SJSA1 (cell line): Measurements from ENCODE around the gene DDRGK1. TPM values are rescaled to one million over a fixed set of nuclear protein-coding genes. Genes with fewer than 3 reads are reported as not detected.

Experiments
- DNase-seq, 2 experiments: peaks; one replicate each; pipeline ENCODE4 v3.0.0-alpha.2; 2015 to 2020; ENCODE audit warnings: low spot score in 2 of 2, low read depth in 1 of 2
- H3K27ac ChIP-seq: fragments of 250-450 bp; sonication (Bioruptor Pico); 2 replicates; pipeline ENCODE4 v1.5.1; 2020; ENCODE audit warnings: mild to moderate bottlenecking, moderate library complexity
- H3K27me3 ChIP-seq: fragments of 250-450 bp; sonication (Bioruptor Pico); replicated peaks from 2 replicates; pipeline ENCODE4 v1.5.1; 2020; ENCODE audit warnings: mild to moderate bottlenecking, moderate library complexity
- H3K36me3 ChIP-seq: fragments of 250-450 bp; sonication (Bioruptor Pico); 2 replicates; pipeline ENCODE4 v1.5.1; 2020; ENCODE audit warnings: mild to moderate bottlenecking
- H3K4me1 ChIP-seq: fragments of 250-450 bp; sonication (Bioruptor Pico); replicated peaks from 2 replicates; pipeline ENCODE4 v1.6.1; 2021; ENCODE audit warnings: mild to moderate bottlenecking
- H3K4me3 ChIP-seq: fragments of 250-450 bp; sonication (Bioruptor Pico); 2 replicates; pipeline ENCODE4 v1.5.1; 2020; ENCODE audit warnings: mild to moderate bottlenecking
- H3K9me3 ChIP-seq: fragments of 250-450 bp; sonication (Bioruptor Pico); replicated peaks from 2 replicates; pipeline ENCODE4 v1.5.1; 2020; ENCODE audit warnings: mild to moderate bottlenecking
- total RNA-seq: library from RNA; depleted of rRNA; stranded (reverse); fragments of >200 nt; shearing (Covaris generic); gene quantifications from 2 replicates; pipeline ENCODE4 v1.2.3, GENCODE V29; 2014

Gene DDRGK1
- total RNA-seq, 1 experiment from 2014 or later: 29.1 TPM

GRCh38 chr20:3239867-3240775 lies 35.6 kb upstream of the DDRGK1 start:
- peak overlapping the region; percentile 47 for H3K4me3 ChIP-seq
- no peaks in the 10 kb centered on the region for H3K36me3 ChIP-seq
- peaks cover 38% of the 10 kb centered on the region for H3K27me3 ChIP-seq
- no peak for DNase-seq
- H3K9me3 ChIP-seq: no peaks in the 10 kb centered on the region; the same call in 1 of the 2 replicates
- peaks cover 20% of the 10 kb centered on the region for H3K4me1 ChIP-seq
- no peak overlapping the region for H3K27ac ChIP-seq

- no peaks in the 10 kb centered on the region for H3K36me3 ChIP-seq
- peaks cover 38% of the 10 kb centered on the region for H3K27me3 ChIP-seq
- H3K9me3 ChIP-seq: no peaks in the 10 kb centered on the region; the same call in 1 of the 2 replicates
- H3K27ac ChIP-seq: no peak within 1 kb of the TSS
- H3K4me1 ChIP-seq: peaks cover 20% of the 10 kb centered on the region
- DNase-seq: peak; percentile 39 to 66
- H3K4me3 ChIP-seq: peak within 1 kb of the TSS; percentile 47
Observed at GRCh38 chr20:3239026-3239866, 34.8 kb upstream of the DDRGK1 start, which contains the start of gene SLC4A11. Gene SLC4A11, minus strand, starts transcription at chr20:3239190. Its CDS starts 53 bp downstream, at chr20:3239137.

GRCh38 chr20:3238616-3239025 lies 34.1 kb upstream of the DDRGK1 start:
- Histone ChIP-seq H3K4me3 (peak overlapping the region; percentile 47), H3K36me3 (no peaks in the 10 kb centered on the region), H3K27me3 (peaks cover 38% of the 10 kb centered on the region), H3K4me1 (peaks cover 20% of the 10 kb centered on the region), H3K27ac (no peak overlapping the region), H3K9me3 (no peaks in the 10 kb centered on the region; the same call in 1 of the 2 replicates)
- DNase-seq: no peak

GRCh38 chr20:3237958-3238615 lies 33.6 kb upstream of the DDRGK1 start:
- no peak overlapping the region for H3K27ac ChIP-seq
- no peaks in the 10 kb centered on the region; the same call in 1 of the 2 replicates for H3K9me3 ChIP-seq
- H3K4me3 ChIP-seq: peak overlapping the region; percentile 47
- peaks cover 20% of the 10 kb centered on the region for H3K4me1 ChIP-seq
- no peaks in the 10 kb centered on the region for H3K36me3 ChIP-seq
- no peak for DNase-seq
- H3K27me3 ChIP-seq: peaks cover 38% of the 10 kb centered on the region

GRCh38 chr20:3237011-3237957 lies 32.8 kb upstream of the DDRGK1 start:
- H3K27ac ChIP-seq: no peak overlapping the region
- no peaks in the 10 kb centered on the region for H3K36me3 ChIP-seq
- no peaks in the 10 kb centered on the region; the same call in 1 of the 2 replicates for H3K9me3 ChIP-seq
- peaks cover 38% of the 10 kb centered on the region for H3K27me3 ChIP-seq
- no peak for DNase-seq
- peaks cover 20% of the 10 kb centered on the region for H3K4me1 ChIP-seq
- no peak overlapping the region for H3K4me3 ChIP-seq

- DNase-seq: no peak
- Histone ChIP-seq H3K9me3 (no peaks in the 10 kb centered on the region; the same call in 1 of the 2 replicates), H3K4me3 (no peak overlapping the region), H3K4me1 (peaks cover 20% of the 10 kb centered on the region), H3K36me3 (no peaks in the 10 kb centered on the region), H3K27ac (no peak overlapping the region), H3K27me3 (peaks cover 35% of the 10 kb centered on the region)
Observed at GRCh38 chr20:3235666-3236324, 31.3 kb upstream of the DDRGK1 start.

- Histone ChIP-seq H3K4me3 (no peak overlapping the region), H3K9me3 (no peaks in the 10 kb centered on the region; the same call in 1 of the 2 replicates), H3K27ac (no peak overlapping the region), H3K27me3 (peaks cover 24% of the 10 kb centered on the region), H3K36me3 (no peaks in the 10 kb centered on the region), H3K4me1 (peaks cover 12% of the 10 kb centered on the region)
- DNase-seq: no peak
Observed at GRCh38 chr20:3233991-3234498, 29.6 kb upstream of the DDRGK1 start.

GRCh38 chr20:3233131-3233990 lies 28.9 kb upstream of the DDRGK1 start:
- H3K9me3 ChIP-seq: no peaks in the 10 kb centered on the region
- no peak overlapping the region for H3K27ac ChIP-seq
- no peaks in the 10 kb centered on the region for H3K36me3 ChIP-seq
- H3K4me3 ChIP-seq: no peak overlapping the region
- peaks cover 5% of the 10 kb centered on the region for H3K4me1 ChIP-seq
- peaks cover 17% of the 10 kb centered on the region for H3K27me3 ChIP-seq
- no peak for DNase-seq

GRCh38 chr20:3231889-3232588 lies 27.6 kb upstream of the DDRGK1 start:
- Histone ChIP-seq H3K36me3 (no peaks in the 10 kb centered on the region), H3K27me3 (peaks cover 4% of the 10 kb centered on the region; the same call in 1 of the 2 replicates), H3K9me3 (no peaks in the 10 kb centered on the region), H3K27ac (no peak overlapping the region), H3K4me1 (no peaks in the 10 kb centered on the region), H3K4me3 (no peak overlapping the region)
- no peak for DNase-seq

- no peaks in the 10 kb centered on the region for H3K27me3 ChIP-seq
- H3K27ac ChIP-seq: no peak overlapping the region
- H3K4me1 ChIP-seq: no peaks in the 10 kb centered on the region
- no peak overlapping the region for H3K4me3 ChIP-seq
- no peaks in the 10 kb centered on the region for H3K9me3 ChIP-seq
- no peak for DNase-seq
- no peaks in the 10 kb centered on the region for H3K36me3 ChIP-seq
Observed at GRCh38 chr20:3231116-3231515, 26.6 kb upstream of the DDRGK1 start.

GRCh38 chr20:3229798-3230197 lies 25.3 kb upstream of the DDRGK1 start:
- Histone ChIP-seq H3K27me3 (no peaks in the 10 kb centered on the region), H3K4me1 (no peaks in the 10 kb centered on the region), H3K27ac (no peak overlapping the region), H3K36me3 (no peaks in the 10 kb centered on the region), H3K4me3 (no peak overlapping the region), H3K9me3 (no peaks in the 10 kb centered on the region)
- DNase-seq: no peak
